ENCODE data around the gene PRRT3. TPM values are rescaled to one million over a fixed set of nuclear protein-coding genes. Genes with fewer than 3 reads are reported as not detected.
"Not testable (repeated sequence)": the region's sequence is repeated elsewhere in the genome, so short reads cannot be mapped to it uniquely, and the experiment has no call there.

The PRRT3 gene
- total RNA-seq, 2 experiments from 2014 or later = 8.1 to 9.7 TPM

DNA sequence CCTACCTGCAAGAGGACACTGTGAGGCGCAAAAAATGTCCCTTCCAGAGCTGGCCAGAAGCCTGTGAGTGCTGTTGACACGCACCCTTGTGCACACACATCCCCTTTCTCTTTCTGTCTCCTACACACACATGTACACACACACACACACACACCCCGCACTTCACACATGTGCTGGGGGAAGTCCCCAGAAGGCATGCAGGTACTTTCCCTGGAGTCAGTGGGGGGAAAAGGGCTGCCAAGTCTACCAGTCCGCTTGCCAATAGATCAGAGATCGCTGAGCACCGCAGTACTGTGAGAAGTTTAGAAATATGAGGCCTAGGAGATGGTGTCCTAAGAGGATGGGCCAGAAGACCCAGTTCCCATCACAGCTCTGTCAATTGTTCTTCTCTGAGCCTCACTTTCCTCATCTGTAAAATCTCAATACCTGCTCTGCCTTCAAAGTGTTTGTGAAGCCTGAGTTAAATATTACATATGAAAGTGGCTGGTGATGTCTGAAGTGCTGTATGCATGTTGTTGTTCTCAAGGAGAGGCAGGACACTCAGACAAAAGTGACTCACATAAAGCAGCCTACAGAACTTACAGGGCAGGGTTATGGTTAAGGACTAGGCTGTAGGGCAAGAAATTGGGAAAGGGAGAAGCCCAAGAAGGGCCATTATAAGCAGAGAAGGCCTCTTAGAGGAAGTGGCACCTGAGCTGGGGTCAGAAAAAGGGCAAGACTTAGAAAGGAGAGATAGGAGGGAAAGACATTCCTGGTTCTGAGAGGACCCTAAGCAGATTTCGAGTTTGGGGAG, 42.8 kb downstream of the PRRT3 start:
- ATAC-seq (peak; percentile 78), DNase-seq (peak; percentile 50)
- Mint-ChIP-seq H3K36me3 (ENCODE audit: low read depth) (no peaks in the 10 kb centered on the region), H3K9me3 (ENCODE audit: low read depth) (no peaks in the 10 kb centered on the region), H3K4me3 (no peak overlapping the region), H3K27ac (peak overlapping the region; percentile 7), H3K27me3 (peaks cover 3% of the 10 kb centered on the region), H3K4me1 (peaks cover 17% of the 10 kb centered on the region)
- ChIA-PET CTCF (no interaction called here), POLR2A (no interaction called here)
- intact Hi-C loops (cut with DNase I, micrococcal nuclease) = no loop called here

DNA sequence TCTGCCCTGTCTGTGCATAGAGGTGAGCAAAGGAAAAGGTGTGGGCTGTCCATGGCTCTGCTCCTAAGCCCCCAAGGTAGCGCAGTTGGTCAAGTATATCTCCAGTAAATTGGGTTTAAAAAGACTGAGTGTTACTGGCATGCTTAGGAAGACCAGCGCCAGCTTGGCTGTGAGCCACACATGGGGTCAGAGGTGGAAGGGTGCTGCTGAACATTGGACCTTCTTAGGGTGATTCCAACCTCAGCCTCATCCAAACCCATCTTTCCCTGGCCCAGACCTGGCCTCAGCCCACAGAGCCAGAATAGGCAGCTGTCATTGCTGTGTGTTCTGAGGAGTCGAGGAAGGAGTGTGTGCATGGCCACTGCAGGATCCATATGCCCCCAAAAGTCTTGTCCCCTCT, 43.9 kb downstream of the PRRT3 start:
- POLR2A ChIA-PET = no interaction called here
- CTCF ChIA-PET = interaction anchor here (1.5 to 1.8 kb wide), 2 partner anchors 13 to 24 kb away, joined by 3 to 4 read pairs; no protein-coding TSS in a partner anchor
- ATAC-seq (no peak), DNase-seq (no peak)
- Mint-ChIP-seq H3K36me3 (ENCODE audit: low read depth) (no peaks in the 10 kb centered on the region), H3K27me3 (peaks cover 3% of the 10 kb centered on the region), H3K4me3 (no peak overlapping the region), H3K4me1 (peaks cover 25% of the 10 kb centered on the region), H3K9me3 (ENCODE audit: low read depth) (no peaks in the 10 kb centered on the region), H3K27ac (no peak overlapping the region)
- intact Hi-C loops (cut with DNase I, micrococcal nuclease) = no loop called here

DNA sequence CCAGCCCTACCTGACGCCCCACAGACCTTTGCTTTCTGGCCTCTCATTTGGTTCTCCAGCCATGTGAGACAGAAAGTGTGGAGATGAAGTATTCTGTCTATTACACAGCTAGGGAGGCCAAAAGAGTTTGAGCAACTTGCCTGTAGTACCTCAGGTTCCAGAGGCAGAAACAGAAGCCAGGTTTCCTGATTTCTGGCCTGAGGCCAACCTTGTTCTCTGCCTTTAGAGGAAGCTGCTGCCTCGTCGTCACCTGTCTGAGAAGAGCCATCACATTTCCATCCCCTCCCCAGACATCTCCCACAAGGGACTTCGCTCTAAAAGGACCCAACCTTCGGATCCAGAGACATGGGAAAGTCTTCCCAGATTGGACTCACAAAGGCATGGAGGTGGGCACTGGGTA, 45.7 kb downstream of the PRRT3 start:
- CTCF ChIA-PET = interaction anchor here (1.0 kb wide), 1 partner anchor 15 kb away, joined by 3 read pairs; no protein-coding TSS in a partner anchor
- POLR2A ChIA-PET = no interaction called here
- Mint-ChIP-seq H3K4me3 (no peak overlapping the region), H3K27me3 (no peaks in the 10 kb centered on the region), H3K36me3 (ENCODE audit: low read depth) (no peaks in the 10 kb centered on the region), H3K9me3 (ENCODE audit: low read depth) (no peaks in the 10 kb centered on the region), H3K27ac (no peak overlapping the region), H3K4me1 (peaks cover 36% of the 10 kb centered on the region)
- ATAC-seq = no peak
- intact Hi-C loops (cut with DNase I, micrococcal nuclease) = no loop called here
- DNase-seq = no peak

DNA sequence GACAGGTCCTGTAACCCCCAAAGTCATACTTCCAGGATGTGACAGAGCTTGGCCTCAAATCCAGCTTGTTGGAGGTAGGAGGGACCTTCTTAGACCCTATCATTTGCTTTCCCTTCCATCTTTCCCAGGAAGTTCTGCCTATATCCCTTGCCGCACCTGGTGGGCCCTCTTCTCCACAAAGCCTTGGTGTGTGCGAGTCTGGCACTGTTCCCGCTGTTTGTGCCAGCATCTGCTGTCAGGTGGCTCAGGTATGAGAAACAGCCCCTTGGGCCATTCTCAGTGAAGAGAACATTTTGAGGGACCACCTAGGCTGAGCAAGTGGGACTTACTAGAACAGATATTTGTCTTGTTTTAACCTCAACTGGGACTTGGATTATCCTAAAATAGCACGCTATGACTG, 48.3 kb downstream of the PRRT3 start:
- H3K27me3 Mint-ChIP-seq = no peaks in the 10 kb centered on the region
- ChIA-PET CTCF (interaction anchor here (1.1 to 1.7 kb wide), 2 partner anchors 10 to 13 kb away, joined by 3 to 5 read pairs; partner anchors contain the start of gene JAGN1), POLR2A (no interaction called here)
- H3K4me3 Mint-ChIP-seq = no peak overlapping the region
- intact Hi-C loops (cut with DNase I, micrococcal nuclease) = no loop called here
- no peak for DNase-seq
- H3K4me1 Mint-ChIP-seq = peaks cover 34% of the 10 kb centered on the region
- H3K36me3 Mint-ChIP-seq (ENCODE audit: low read depth) = no peaks in the 10 kb centered on the region
- no peak overlapping the region for H3K27ac Mint-ChIP-seq
- ATAC-seq = no peak
- H3K9me3 Mint-ChIP-seq (ENCODE audit: low read depth) = no peaks in the 10 kb centered on the region

DNA sequence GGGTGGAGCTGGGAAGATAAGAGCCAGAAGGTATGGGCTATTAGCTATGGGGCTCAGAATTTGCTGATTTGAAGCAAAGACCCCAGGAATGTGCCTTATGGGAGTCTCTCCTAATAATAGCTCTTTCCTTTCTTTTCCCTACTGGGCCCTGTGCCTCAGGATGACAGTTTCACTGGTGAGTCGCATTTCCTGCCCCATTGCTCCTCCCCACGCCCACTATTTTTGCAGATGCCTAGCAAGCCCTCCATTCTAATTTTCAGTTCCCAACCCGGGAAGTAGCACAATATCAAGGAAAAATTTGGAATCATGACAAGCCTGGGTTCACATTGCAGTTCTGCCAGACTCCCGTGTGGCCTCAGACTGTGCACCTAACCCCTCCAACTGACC, 49.0 kb downstream of the PRRT3 start:
- DNase-seq = peak; percentile 54
- H3K27ac Mint-ChIP-seq = peak overlapping the region; percentile 75
- peaks cover 40% of the 10 kb centered on the region for H3K4me1 Mint-ChIP-seq
- ATAC-seq = peak; percentile 23
- no peaks in the 10 kb centered on the region for H3K9me3 Mint-ChIP-seq (ENCODE audit: low read depth)
- intact Hi-C loops (cut with DNase I, micrococcal nuclease) = no loop called here
- ChIA-PET POLR2A (interaction anchor here (1.2 kb wide), 1 partner anchor 13 kb away, joined by 4 read pairs; the partner anchor contains the start of gene JAGN1), CTCF (interaction anchor here (1.1 kb wide), 1 partner anchor 10 kb away, joined by 3 read pairs; no protein-coding TSS in a partner anchor)
- peak overlapping the region; percentile 30 for H3K4me3 Mint-ChIP-seq
- H3K27me3 Mint-ChIP-seq = no peaks in the 10 kb centered on the region
- H3K36me3 Mint-ChIP-seq (ENCODE audit: low read depth) = no peaks in the 10 kb centered on the region

DNA sequence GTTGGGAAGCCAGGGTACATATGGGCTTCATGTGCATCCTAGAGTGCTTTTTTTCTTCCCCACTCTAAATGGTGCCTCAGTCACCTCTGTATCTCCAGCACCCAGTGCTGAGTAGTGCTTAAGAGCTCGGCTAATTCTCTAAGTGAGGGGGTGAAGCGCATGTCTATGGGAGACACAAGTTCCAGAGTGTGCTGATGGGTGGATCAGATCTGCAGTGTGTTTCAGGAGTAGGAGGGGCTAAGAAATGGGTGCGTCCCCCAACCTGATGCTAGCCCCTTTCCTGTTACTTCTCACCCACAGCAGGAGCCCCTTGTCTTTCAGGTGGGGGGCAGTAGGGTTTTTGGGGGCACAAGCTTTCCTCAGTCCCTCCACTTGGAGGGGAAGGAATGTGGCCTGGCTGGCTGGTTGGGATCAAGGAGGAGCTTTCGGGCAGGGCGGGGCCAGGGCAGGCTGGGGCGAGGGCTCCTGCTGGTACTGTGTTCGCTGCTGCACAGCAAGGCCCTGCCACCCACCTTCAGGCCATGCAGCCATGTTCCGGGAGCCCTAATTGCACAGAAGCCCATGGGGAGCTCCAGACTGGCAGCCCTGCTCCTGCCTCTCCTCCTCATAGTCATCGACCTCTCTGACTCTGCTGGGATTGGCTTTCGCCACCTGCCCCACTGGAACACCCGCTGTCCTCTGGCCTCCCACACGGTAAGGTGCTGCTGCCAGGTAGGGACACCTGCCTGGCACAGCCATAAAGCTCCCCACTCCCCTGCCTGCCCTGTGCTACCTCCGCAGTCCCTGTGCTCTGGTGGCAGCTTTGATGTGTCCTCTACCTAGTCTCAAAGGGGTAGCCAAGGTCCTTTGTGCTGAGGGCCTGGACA, 49.6 kb downstream of the PRRT3 start, which contains the start of gene IL17RE:
Gene IL17RE (plus strand): TSS at position 477 of the 866 bp plus-strand sequence. CDS start 85 bp downstream, at position 562.
- peak within 1 kb of the TSS; percentile 75 for H3K27ac Mint-ChIP-seq
- H3K9me3 Mint-ChIP-seq (ENCODE audit: low read depth) = no peaks in the 10 kb centered on the region
- ATAC-seq (peak; percentile 67), DNase-seq (peak; percentile 31)
- peak within 1 kb of the TSS; percentile 30 for H3K4me3 Mint-ChIP-seq
- no peaks in the 10 kb centered on the region for H3K36me3 Mint-ChIP-seq (ENCODE audit: low read depth)
- H3K4me1 Mint-ChIP-seq = peaks cover 43% of the 10 kb centered on the region
- intact Hi-C loops (cut with DNase I, micrococcal nuclease) = no loop called here
- no peaks in the 10 kb centered on the region for H3K27me3 Mint-ChIP-seq
- ChIA-PET CTCF (interaction anchor here (0.6 to 1.5 kb wide), 6 partner anchors 10 to 361 kb away, joined by 3 to 5 read pairs (median 3); partner anchors contain the start of gene JAGN1), POLR2A (interaction anchor here (1.2 kb wide), 1 partner anchor 12 kb away, joined by 4 read pairs; the partner anchor contains the start of gene JAGN1)

DNA sequence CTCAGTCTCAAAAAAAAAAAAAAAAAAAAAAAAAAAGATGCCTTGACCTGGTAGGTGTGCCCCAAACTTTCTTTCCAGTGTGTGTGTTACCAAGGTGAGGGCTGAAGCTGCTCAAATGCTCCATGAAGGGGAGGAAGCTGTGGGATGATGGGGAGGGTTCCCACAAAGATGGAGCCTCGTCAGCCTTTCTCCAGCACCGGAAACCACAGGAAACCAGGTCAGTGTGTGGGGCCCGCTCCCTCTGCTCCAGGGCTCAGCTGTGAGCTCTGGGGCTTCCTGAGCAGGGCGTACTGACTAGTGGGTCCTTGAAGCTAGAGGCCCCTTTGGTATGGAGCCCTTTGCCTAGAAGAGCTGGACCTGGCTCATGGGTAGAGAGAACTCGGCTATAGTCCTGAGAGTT, 50.2 kb downstream of the PRRT3 start:
- no peaks in the 10 kb centered on the region for H3K9me3 Mint-ChIP-seq (ENCODE audit: low read depth)
- peaks cover 2% of the 10 kb centered on the region for H3K36me3 Mint-ChIP-seq (ENCODE audit: low read depth)
- peak overlapping the region; percentile 27 for H3K4me3 Mint-ChIP-seq
- DNase-seq = peak; percentile 55
- intact Hi-C loops (cut with DNase I, micrococcal nuclease) = no loop called here
- H3K27me3 Mint-ChIP-seq = no peaks in the 10 kb centered on the region
- peak overlapping the region; percentile 30 for H3K27ac Mint-ChIP-seq
- peaks cover 44% of the 10 kb centered on the region for H3K4me1 Mint-ChIP-seq
- ChIA-PET POLR2A (interaction anchor here (1.2 kb wide), 1 partner anchor 11 kb away, joined by 4 read pairs; the partner anchor contains the start of gene JAGN1), CTCF (interaction anchor here (0.6 to 1.5 kb wide), 5 partner anchors 10 to 362 kb away, joined by 3 to 5 read pairs (median 3); partner anchors contain the start of gene JAGN1)
- ATAC-seq = peak; percentile 64

DNA sequence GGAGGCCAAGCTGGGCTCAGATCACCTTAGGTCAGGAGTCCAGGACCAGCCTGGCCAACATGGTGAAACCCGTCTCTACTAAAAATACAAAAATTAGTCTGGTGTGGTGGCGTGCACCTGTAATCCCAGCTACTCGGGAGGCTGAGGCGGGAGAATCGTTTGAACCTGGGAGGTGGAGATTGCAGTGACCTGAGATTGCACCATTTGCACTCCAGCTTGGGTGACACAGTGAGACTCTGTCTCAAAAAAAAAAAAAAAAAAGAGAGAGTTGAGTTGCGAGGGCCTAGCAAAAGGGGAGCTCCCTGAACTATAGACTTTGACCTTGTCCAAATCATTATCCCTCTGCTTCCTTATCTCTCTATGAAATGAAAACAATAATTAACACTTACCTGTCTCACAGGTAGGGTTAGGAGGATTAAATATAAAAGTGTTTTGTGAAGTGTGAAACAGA, 51.2 kb downstream of the PRRT3 start:
- peaks cover 51% of the 10 kb centered on the region for H3K4me1 Mint-ChIP-seq
- CTCF ChIA-PET; POLR2A ChIA-PET; H3K27ac Mint-ChIP-seq; H3K36me3 Mint-ChIP-seq (ENCODE audit: low read depth); ATAC-seq; intact Hi-C loops (cut with DNase I, micrococcal nuclease); H3K4me3 Mint-ChIP-seq; DNase-seq; H3K9me3 Mint-ChIP-seq (ENCODE audit: low read depth); H3K27me3 Mint-ChIP-seq: not testable (repeated sequence)

DNA sequence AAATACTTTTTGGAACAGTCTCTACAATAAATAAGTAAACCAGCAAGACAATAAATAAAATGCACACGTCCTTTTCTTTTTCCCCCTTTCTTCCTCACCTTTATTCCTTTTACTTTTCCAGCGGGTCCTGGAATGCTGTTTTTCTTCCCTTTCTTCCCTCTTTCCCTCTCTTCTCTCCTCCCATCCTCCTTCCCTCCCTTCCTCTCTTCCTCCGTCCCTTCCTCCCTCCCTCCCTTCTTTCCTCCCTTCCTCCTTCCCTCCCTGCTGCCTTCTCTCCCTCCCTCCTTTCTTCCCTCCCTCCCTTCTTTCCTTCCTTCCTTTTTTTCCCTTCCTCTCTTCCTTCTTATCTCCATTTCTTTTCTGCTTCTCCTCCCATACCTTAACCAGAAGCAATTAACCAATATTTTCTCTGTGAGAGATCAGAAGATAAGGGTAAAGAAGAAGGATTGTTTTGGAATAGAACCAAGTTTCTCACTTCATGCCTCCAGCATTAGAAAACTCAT, 52.9 kb downstream of the PRRT3 start:
- Mint-ChIP-seq H3K4me3 (no peak overlapping the region), H3K27ac (no peak overlapping the region), H3K27me3 (no peaks in the 10 kb centered on the region), H3K36me3 (ENCODE audit: low read depth) (peaks cover 11% of the 10 kb centered on the region), H3K4me1 (peaks cover 62% of the 10 kb centered on the region), H3K9me3 (ENCODE audit: low read depth) (peaks cover 3% of the 10 kb centered on the region)
- ATAC-seq = no peak
- ChIA-PET POLR2A (no interaction called here), CTCF (no interaction called here)
- intact Hi-C loops (cut with DNase I, micrococcal nuclease) = no loop called here
- DNase-seq = no peak

DNA sequence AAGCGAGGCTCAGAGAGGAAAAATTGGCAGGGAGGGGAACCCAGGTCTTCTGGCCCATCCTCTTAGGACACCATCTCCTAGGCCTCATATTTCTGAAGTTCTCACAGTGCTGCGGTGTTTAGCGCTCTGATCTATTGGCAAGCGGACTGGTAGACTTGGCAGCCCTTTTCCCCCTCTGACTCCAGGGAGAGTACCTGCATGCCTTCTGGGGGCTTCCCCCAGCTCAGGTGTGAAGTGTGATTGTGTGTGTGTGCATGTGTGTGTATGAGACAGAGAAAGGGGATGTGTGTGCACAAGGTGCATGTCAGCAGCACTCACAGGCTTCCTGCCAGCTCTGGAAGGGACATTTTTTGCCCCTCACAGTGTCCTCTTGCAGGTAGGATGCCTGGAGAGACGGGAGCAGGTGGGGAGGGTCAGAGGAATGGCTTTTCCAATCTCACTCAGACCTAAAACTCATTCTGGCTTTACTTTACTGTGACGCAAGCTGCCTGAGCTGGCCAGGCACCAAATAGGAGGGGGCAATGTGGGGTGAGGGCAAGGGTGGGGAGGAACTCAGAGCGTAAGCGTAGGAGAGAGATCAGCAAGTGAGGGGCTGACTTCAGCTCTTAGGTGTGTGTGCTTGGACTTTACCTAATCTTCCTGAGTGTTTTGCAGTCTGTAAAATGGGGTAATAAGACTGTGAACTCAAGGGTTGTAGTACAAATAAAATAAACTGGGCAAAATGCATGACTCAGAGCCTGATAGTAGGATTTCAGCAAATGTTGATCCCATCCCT, 53.6 kb downstream of the PRRT3 start:
- POLR2A ChIA-PET = no interaction called here
- CTCF ChIA-PET = interaction anchor here (1.0 kb wide), 1 partner anchor 15 kb away, joined by 3 read pairs; no protein-coding TSS in a partner anchor
- Mint-ChIP-seq H3K36me3 (ENCODE audit: low read depth) (peaks cover 17% of the 10 kb centered on the region), H3K9me3 (ENCODE audit: low read depth) (peaks cover 3% of the 10 kb centered on the region), H3K27me3 (no peaks in the 10 kb centered on the region), H3K4me3 (no peak overlapping the region), H3K4me1 (peaks cover 65% of the 10 kb centered on the region), H3K27ac (peak overlapping the region; percentile 28)
- peak; percentile 30 for DNase-seq
- no peak for ATAC-seq
- intact Hi-C loops (cut with DNase I, micrococcal nuclease) = no loop called here

Data from activated CD4-positive, alpha-beta T cell treated with anti-CD3 and anti-CD28 coated beads for 36 hours (primary cell).